ACC112 (cell line): Measurements from ENCODE around the gene ITGB7.

ENCODE experiments used
- H2AFZ ChIP-seq: fragments of 200-600 bp; sonication (generic); one replicate; pipeline ENCODE4 v1.6.0; 2017; ENCODE audit warnings: antibody characterized with exemption, low read length; ENCODE audit not compliant: unreplicated experiment
- H3K27ac ChIP-seq: fragments of 200-600 bp; sonication (generic); 2 replicates; pipeline ENCODE4 v1.5.1; 2014; ENCODE audit warnings: low read depth, mild to moderate bottlenecking, antibody characterized with exemption, low read length, moderate library complexity
- H3K27me3 ChIP-seq: fragments of 200-600 bp; sonication (generic); 2 replicates; pipeline ENCODE4 v1.6.1; 2014; ENCODE audit warnings: mild to moderate bottlenecking, antibody characterized with exemption, low read length, moderate library complexity, mixed read lengths; ENCODE audit not compliant: insufficient read depth
- H3K36me3 ChIP-seq: fragments of 200-600 bp; sonication (generic); 2 replicates; pipeline ENCODE4 v1.6.1; 2016; ENCODE audit warnings: mild to moderate bottlenecking, antibody characterized with exemption, low read length, moderate library complexity, mixed read lengths; ENCODE audit not compliant: insufficient read depth
- H3K4me1 ChIP-seq: fragments of 200-600 bp; sonication (generic); one replicate; pipeline ENCODE4 v1.6.1; 2016; ENCODE audit warnings: low read length, mixed read lengths; ENCODE audit not compliant: insufficient read depth, unreplicated experiment, control insufficient read depth
- H3K4me3 ChIP-seq: fragments of 200-600 bp; sonication (generic); 2 replicates; pipeline ENCODE4 v1.5.1; 2014; ENCODE audit warnings: mild to moderate bottlenecking, low read depth, low read length
- H3K79me2 ChIP-seq: fragments of 200-600 bp; sonication (generic); one replicate; pipeline ENCODE4 v1.6.0; 2016; ENCODE audit warnings: low read length; ENCODE audit not compliant: control insufficient read depth, unreplicated experiment, insufficient read depth

ITGB7 gene

DNA sequence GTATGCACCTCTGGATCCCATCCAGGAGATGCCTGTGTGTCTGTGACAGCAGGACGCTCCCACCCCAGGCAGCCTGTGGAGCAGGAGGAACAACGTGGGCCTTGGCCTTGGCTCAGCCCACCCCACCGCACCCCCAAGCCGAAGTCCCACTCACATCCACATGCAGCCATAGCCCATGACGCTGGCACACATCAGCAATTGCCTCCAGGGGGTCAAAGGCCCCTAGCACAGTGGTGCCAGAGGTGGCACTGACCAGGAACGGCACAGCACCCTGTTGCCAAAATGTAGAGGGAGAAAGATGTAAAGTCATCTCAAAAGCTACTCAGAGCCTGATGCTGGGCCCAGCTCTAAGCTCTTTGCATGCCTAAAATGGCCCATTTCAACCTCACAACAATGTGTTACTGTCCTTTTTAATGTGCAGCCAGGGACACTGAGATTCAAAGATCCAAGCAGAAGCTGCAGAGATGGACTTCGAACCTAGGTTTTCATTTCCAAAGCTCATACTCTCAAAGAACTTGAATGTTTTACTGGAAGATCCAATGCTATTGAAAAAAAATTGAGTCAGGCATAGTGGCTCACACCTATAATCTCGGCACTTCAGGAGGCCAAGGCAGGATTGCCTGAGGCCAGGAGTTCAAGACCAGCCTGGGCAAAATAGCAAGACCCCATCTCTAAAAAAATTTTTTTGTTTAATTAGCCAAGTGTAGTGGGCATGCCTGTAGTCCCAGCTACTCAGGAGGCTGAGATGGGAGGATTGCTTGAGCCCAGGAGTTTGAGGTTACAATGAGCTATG is 45.7 kb downstream of the ITGB7 start:
- Histone ChIP-seq H3K27me3 (no peaks in the 10 kb centered on the region), H3K36me3 (no peaks in the 10 kb centered on the region), H3K4me3 (no peak overlapping the region), H2AFZ (no peak overlapping the region), H3K27ac (no peak overlapping the region), H3K79me2 (no peaks in the 10 kb centered on the region), H3K4me1 (no peaks in the 10 kb centered on the region)

DNA sequence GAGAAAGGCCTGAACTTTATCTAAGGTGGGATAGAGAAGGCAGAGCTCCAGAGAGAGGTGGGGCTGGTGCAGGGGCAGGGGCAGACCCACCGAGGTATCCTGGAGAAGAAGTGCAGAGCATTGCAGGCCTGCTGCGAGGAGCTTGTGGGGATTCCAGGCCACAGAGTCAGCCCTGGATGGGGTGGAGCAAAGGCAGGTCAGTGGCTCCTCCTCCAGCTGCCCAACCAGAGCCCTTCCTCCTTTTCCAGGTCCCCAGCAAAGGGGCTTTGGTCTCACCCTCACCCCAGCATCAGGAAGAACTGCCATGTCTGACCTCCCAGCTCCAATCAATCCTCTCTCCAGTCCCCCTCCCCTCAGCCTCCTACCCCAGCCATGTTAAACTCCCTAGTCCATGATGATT is 46.4 kb downstream of the ITGB7 start:
- no peak overlapping the region for H3K4me3 ChIP-seq
- H3K36me3 ChIP-seq = no peaks in the 10 kb centered on the region
- no peak overlapping the region for H3K27ac ChIP-seq
- no peaks in the 10 kb centered on the region for H3K79me2 ChIP-seq
- H3K4me1 ChIP-seq = no peaks in the 10 kb centered on the region
- no peak overlapping the region for H2AFZ ChIP-seq
- H3K27me3 ChIP-seq = no peaks in the 10 kb centered on the region

GRCh38 chr12:53160000-53160399 is 47.1 kb downstream of the ITGB7 start:
- Histone ChIP-seq H3K4me1 (no peaks in the 10 kb centered on the region), H3K36me3 (no peaks in the 10 kb centered on the region), H3K27me3 (no peaks in the 10 kb centered on the region), H3K4me3 (no peak overlapping the region), H2AFZ (no peak overlapping the region), H3K79me2 (no peaks in the 10 kb centered on the region), H3K27ac (no peak overlapping the region)

GRCh38 chr12:53159195-53159839 is 47.7 kb downstream of the ITGB7 start:
- Histone ChIP-seq H3K4me3 (no peak overlapping the region), H3K27ac (no peak overlapping the region), H3K27me3 (no peaks in the 10 kb centered on the region), H3K36me3 (no peaks in the 10 kb centered on the region), H3K4me1 (no peaks in the 10 kb centered on the region), H2AFZ (no peak overlapping the region), H3K79me2 (no peaks in the 10 kb centered on the region)

DNA sequence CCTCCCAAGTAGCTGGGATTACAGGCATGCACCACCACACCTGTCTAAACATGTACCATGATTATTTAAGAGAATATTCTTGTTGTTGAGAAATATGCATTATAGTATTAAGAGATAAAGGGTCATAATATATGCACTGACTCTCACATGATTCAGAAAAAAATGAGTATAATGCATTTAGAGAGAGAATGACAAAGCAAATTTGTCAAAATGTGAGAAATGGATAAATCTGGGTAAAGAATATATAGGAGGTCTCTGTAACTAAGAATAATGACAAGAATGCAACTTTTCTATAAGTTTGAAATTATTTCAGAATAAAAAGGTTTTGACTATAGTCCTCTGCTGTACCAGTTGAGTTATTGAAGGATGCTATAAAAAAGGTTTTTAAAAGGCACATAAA is 54.7 kb downstream of the ITGB7 start:
- H3K36me3 ChIP-seq = no peaks in the 10 kb centered on the region

DNA sequence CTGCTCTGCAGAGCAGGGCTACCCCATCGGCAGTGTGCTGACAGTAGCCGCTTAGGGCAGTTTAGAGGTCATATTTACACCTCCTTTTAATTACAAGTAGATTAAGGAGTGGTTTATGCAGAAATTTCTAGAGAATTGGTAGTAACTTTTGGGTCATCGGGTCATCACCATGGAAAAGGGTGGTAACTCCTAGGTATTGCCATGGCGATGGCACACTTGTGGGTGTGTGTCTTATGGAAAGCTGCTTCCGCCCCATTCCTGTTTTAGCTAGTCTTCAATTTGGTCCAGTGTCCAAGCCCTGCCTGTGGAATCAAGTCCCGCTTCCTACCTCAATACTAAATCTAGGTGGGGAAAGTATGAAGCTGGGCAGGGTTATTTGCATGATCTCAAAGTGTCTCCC is 56.0 kb downstream of the ITGB7 start:
- H3K27me3 ChIP-seq = no peaks in the 10 kb centered on the region
- H2AFZ ChIP-seq = no peak overlapping the region
- H3K4me3 ChIP-seq = no peak overlapping the region
- H3K36me3 ChIP-seq = no peaks in the 10 kb centered on the region
- H3K79me2 ChIP-seq = no peaks in the 10 kb centered on the region
- H3K27ac ChIP-seq = no peak overlapping the region
- H3K4me1 ChIP-seq = no peaks in the 10 kb centered on the region

More for the DNA sequence above, 54.7 kb downstream of the ITGB7 start:
- H2AFZ ChIP-seq = no peak overlapping the region
- no peak overlapping the region for H3K4me3 ChIP-seq
- no peak overlapping the region for H3K27ac ChIP-seq
- no peaks in the 10 kb centered on the region for H3K27me3 ChIP-seq
- H3K4me1 ChIP-seq = no peaks in the 10 kb centered on the region
- no peaks in the 10 kb centered on the region for H3K79me2 ChIP-seq

GRCh38 chr12:53147653-53148052 is 59.4 kb downstream of the ITGB7 start:
- Histone ChIP-seq H3K27ac (no peak overlapping the region), H3K4me3 (no peak overlapping the region), H3K36me3 (no peaks in the 10 kb centered on the region), H2AFZ (no peak overlapping the region), H3K27me3 (no peaks in the 10 kb centered on the region), H3K4me1 (peaks cover 9% of the 10 kb centered on the region), H3K79me2 (no peaks in the 10 kb centered on the region)

- Histone ChIP-seq H3K4me3 (no peak overlapping the region), H3K79me2 (no peaks in the 10 kb centered on the region), H3K27me3 (no peaks in the 10 kb centered on the region), H3K36me3 (no peaks in the 10 kb centered on the region), H3K4me1 (peaks cover 9% of the 10 kb centered on the region), H2AFZ (no peak overlapping the region), H3K27ac (no peak overlapping the region)
Measured at GRCh38 chr12:53147181-53147580, 59.9 kb downstream of the ITGB7 start.

- Histone ChIP-seq H3K36me3 (no peaks in the 10 kb centered on the region), H3K4me1 (peaks cover 9% of the 10 kb centered on the region), H3K79me2 (no peaks in the 10 kb centered on the region)
Measured at GRCh38 chr12:53145383-53146260, 61.4 kb downstream of the ITGB7 start.

GRCh38 chr12:53143355-53143754 is 63.7 kb downstream of the ITGB7 start:
- peaks cover 9% of the 10 kb centered on the region for H3K4me1 ChIP-seq
- no peak overlapping the region for H3K27ac ChIP-seq
- no peak overlapping the region for H2AFZ ChIP-seq
- H3K79me2 ChIP-seq = no peaks in the 10 kb centered on the region
- no peaks in the 10 kb centered on the region for H3K27me3 ChIP-seq
- no peak overlapping the region for H3K4me3 ChIP-seq
- no peaks in the 10 kb centered on the region for H3K36me3 ChIP-seq

More at GRCh38 chr12:53145383-53146260, 61.4 kb downstream of the ITGB7 start:
- Histone ChIP-seq H3K27me3 (no peaks in the 10 kb centered on the region), H3K27ac (peak overlapping the region; percentile 63), H3K4me3 (no peak overlapping the region), H2AFZ (no peak overlapping the region)
